Jurkat, Clone E6-1 (cell line): ENCODE measurements around the gene HRH1.

Experiments
- DNase-seq: peaks from one replicate; pipeline ENCODE4 v3.0.0-alpha.2; 2011; ENCODE audit warnings: low read depth, low spot score
- H3K4me3 ChIP-seq: 2 replicates; pipeline ENCODE4 v1.5.1; 2011; ENCODE audit warnings: mild to moderate bottlenecking, low read length, control low read depth, moderate library complexity

Gene HRH1

GRCh38 chr3:11290743-11291680 lies 136.7 kb downstream of the HRH1 start:
- no peak overlapping the region for H3K4me3 ChIP-seq
- DNase-seq = peak; percentile 91

- DNase-seq = no peak
Measured at GRCh38 chr3:11291808-11292207, 137.5 kb downstream of the HRH1 start.

GRCh38 chr3:11297126-11297525 lies 142.8 kb downstream of the HRH1 start:
- DNase-seq = no peak
- H3K4me3 ChIP-seq = no peak overlapping the region

More at GRCh38 chr3:11291808-11292207, 137.5 kb downstream of the HRH1 start:
- no peak overlapping the region for H3K4me3 ChIP-seq

- no peak for DNase-seq
- H3K4me3 ChIP-seq = no peak overlapping the region
Measured at GRCh38 chr3:11300970-11301369, 146.7 kb downstream of the HRH1 start.

GRCh38 chr3:11302444-11302843 lies 148.2 kb downstream of the HRH1 start:
- H3K4me3 ChIP-seq = no peak overlapping the region
- DNase-seq = no peak

GRCh38 chr3:11304175-11304574 lies 149.9 kb downstream of the HRH1 start:
- H3K4me3 ChIP-seq = no peak overlapping the region
- DNase-seq = no peak

- DNase-seq = no peak
- no peak overlapping the region for H3K4me3 ChIP-seq
Measured at GRCh38 chr3:11305509-11305908, 151.2 kb downstream of the HRH1 start.

- no peak overlapping the region for H3K4me3 ChIP-seq
- peak; percentile 83 for DNase-seq
Measured at GRCh38 chr3:11306817-11307589, 152.7 kb downstream of the HRH1 start.

- DNase-seq = no peak
- no peak overlapping the region for H3K4me3 ChIP-seq
Measured at GRCh38 chr3:11307830-11308432, 153.6 kb downstream of the HRH1 start.

GRCh38 chr3:11310258-11310657 lies 156.0 kb downstream of the HRH1 start:
- no peak for DNase-seq
- no peak overlapping the region for H3K4me3 ChIP-seq

- no peak for DNase-seq
- no peak overlapping the region for H3K4me3 ChIP-seq
Measured at GRCh38 chr3:11312166-11312565, 157.9 kb downstream of the HRH1 start.
